Measurements from ENCODE around the gene TAF3.

- TF ChIP-seq POLR2A (IDR thresholded peaks at IDR 0.05), result no peak
- no peak for TF ChIP-seq CTCF (IDR thresholded peaks at IDR 0.05)
- TF ChIP-seq POLR2AphosphoS5 (IDR thresholded peaks at IDR 0.05), result no peak
- TF ChIP-seq EP300 (IDR thresholded peaks at IDR 0.05), result no peak
Measured at GRCh38 chr10:8064436-8064835, 246.1 kb downstream of the TAF3 start.
